SK-N-SH treated with all-trans-retinoic acid at 6 μM for 48 hours (cell line): ENCODE measurements around the gene SCYL1.
A peak's percentile ranks its signal among the peaks of the same experiment; 100 is the strongest.

ENCODE experiments used
- ATAC-seq: fragments of 200-7000 bp; cut with Tn5 transposase; 3 replicates; pipeline ENCODE4 v1.9.1; 2020; ENCODE audit warnings: mild to moderate bottlenecking, moderate library complexity
- ARNTL ChIP-seq: fragments of 450-650 bp; formaldehyde crosslinking; IDR thresholded peaks from 2 replicates; pipeline ENCODE4 v1.5.0; 2020; ENCODE audit warnings: low read depth, mild to moderate bottlenecking, moderate library complexity, borderline replicate concordance
- BACH2 ChIP-seq: fragments of 250-450 bp; sonication (Bioruptor Pico); IDR thresholded peaks from 2 replicates; pipeline ENCODE4 v1.9.0; 2021; ENCODE audit warnings: mild to moderate bottlenecking, borderline replicate concordance
- CSDC2 ChIP-seq: fragments of 250-450 bp; sonication (Bioruptor Pico); IDR thresholded peaks from 2 replicates; pipeline ENCODE4 v1.5.0; 2020; ENCODE audit warnings: mild to moderate bottlenecking, moderate library complexity
- ESRRG ChIP-seq: fragments of 250-450 bp; sonication (Bioruptor Pico); IDR thresholded peaks from 2 replicates; pipeline ENCODE4 v1.6.1; 2021; ENCODE audit warnings: mild to moderate bottlenecking
- GLIS3 ChIP-seq: fragments of 250-450 bp; sonication (Bioruptor Pico); IDR thresholded peaks from 2 replicates; pipeline ENCODE4 v1.5.0; 2020; ENCODE audit warnings: mild to moderate bottlenecking, moderate library complexity
- ISL1 ChIP-seq: fragments of 250-450 bp; sonication (Bioruptor Pico); IDR thresholded peaks from 2 replicates; pipeline ENCODE4 v2.1.2; 2022; ENCODE audit warnings: mild to moderate bottlenecking, moderate library complexity
- OSR1 ChIP-seq: fragments of 250-450 bp; sonication (Bioruptor Pico); IDR thresholded peaks from 2 replicates; pipeline ENCODE4 v1.8.0; 2022; ENCODE audit warnings: moderate library complexity, mild to moderate bottlenecking, inconsistent platforms
- PPARA ChIP-seq: fragments of 250-450 bp; sonication (Bioruptor Pico); IDR thresholded peaks from 2 replicates; pipeline ENCODE4 v1.5.0; 2020; ENCODE audit warnings: mild to moderate bottlenecking, borderline replicate concordance
- RARB ChIP-seq: fragments of 250-450 bp; sonication (Bioruptor Pico); IDR thresholded peaks from 2 replicates; pipeline ENCODE4 v1.8.0; 2021; ENCODE audit warnings: mild to moderate bottlenecking, moderate library complexity
- SNAI2 ChIP-seq: fragments of 250-450 bp; sonication (Bioruptor Pico); IDR thresholded peaks from 2 replicates; pipeline ENCODE4 v1.5.0; 2020; ENCODE audit warnings: mild to moderate bottlenecking, moderate library complexity
- TCF4 ChIP-seq: fragments of 250-450 bp; sonication (Bioruptor Pico); IDR thresholded peaks from 2 replicates; pipeline ENCODE4 v1.8.0; 2021; ENCODE audit warnings: mild to moderate bottlenecking, moderate library complexity, borderline replicate concordance
- TOX ChIP-seq: fragments of 250-450 bp; sonication (Bioruptor Pico); IDR thresholded peaks from 2 replicates; pipeline ENCODE4 v1.8.0; 2021; ENCODE audit warnings: mild to moderate bottlenecking, moderate library complexity, borderline replicate concordance
- ZC3H10 ChIP-seq: fragments of 250-450 bp; sonication (Bioruptor Pico); IDR thresholded peaks from 2 replicates; pipeline ENCODE4 v1.5.1; 2021; ENCODE audit warnings: mild to moderate bottlenecking, moderate library complexity
- ZFP3 ChIP-seq: fragments of 250-450 bp; sonication (Bioruptor Pico); IDR thresholded peaks from 2 replicates; pipeline ENCODE4 v1.5.0; 2020; ENCODE audit warnings: mild to moderate bottlenecking, moderate library complexity
- ZFP30 ChIP-seq: fragments of 450-650 bp; formaldehyde crosslinking; IDR thresholded peaks from 2 replicates; pipeline ENCODE4 v1.5.0; 2022; ENCODE audit warnings: mild to moderate bottlenecking, moderate library complexity
- ZNF565 ChIP-seq: fragments of 450-650 bp; formaldehyde crosslinking; conservative IDR thresholded peaks from 2 replicates; pipeline ENCODE4 v1.5.0; 2020; ENCODE audit warnings: low read depth, mild to moderate bottlenecking, moderate library complexity
- ZNF70 ChIP-seq: fragments of 450-650 bp; formaldehyde crosslinking; IDR thresholded peaks from 2 replicates; pipeline ENCODE4 v1.5.0; 2020; ENCODE audit warnings: mild to moderate bottlenecking, moderate library complexity
- ZNF8 ChIP-seq: fragments of 450-650 bp; formaldehyde crosslinking; IDR thresholded peaks from 2 replicates; pipeline ENCODE4 v1.5.0; 2020; ENCODE audit warnings: mild to moderate bottlenecking, moderate library complexity
- TF ChIP-seq, protein P1 (sequence below): fragments of 250-450 bp; sonication (Bioruptor Pico); IDR thresholded peaks from 2 replicates; pipeline ENCODE4 v1.5.1; 2021; ENCODE audit warnings: mild to moderate bottlenecking, moderate library complexity
- TF ChIP-seq, protein P2 (sequence below): fragments of 250-450 bp; sonication (Bioruptor Pico); IDR thresholded peaks from 2 replicates; pipeline ENCODE4 v1.5.0; 2020; ENCODE audit warnings: mild to moderate bottlenecking, moderate library complexity
- TF ChIP-seq, protein P3 (sequence below): fragments of 250-450 bp; sonication (Bioruptor Pico); IDR thresholded peaks from 2 replicates; pipeline ENCODE4 v1.5.1; 2020; ENCODE audit warnings: low read depth, mild to moderate bottlenecking, moderate library complexity
- TF ChIP-seq, protein P4 (sequence below): fragments of 250-450 bp; sonication (Bioruptor Pico); IDR thresholded peaks from 2 replicates; pipeline ENCODE4 v1.8.0; 2020; ENCODE audit warnings: mild to moderate bottlenecking, moderate library complexity, borderline replicate concordance
- TF ChIP-seq, protein P5 (sequence below): fragments of 250-450 bp; sonication (Bioruptor Pico); IDR thresholded peaks from 2 replicates; pipeline ENCODE4 v1.8.0; 2021; ENCODE audit warnings: low read depth, mild to moderate bottlenecking, moderate library complexity, borderline replicate concordance

The SCYL1 gene

DNA sequence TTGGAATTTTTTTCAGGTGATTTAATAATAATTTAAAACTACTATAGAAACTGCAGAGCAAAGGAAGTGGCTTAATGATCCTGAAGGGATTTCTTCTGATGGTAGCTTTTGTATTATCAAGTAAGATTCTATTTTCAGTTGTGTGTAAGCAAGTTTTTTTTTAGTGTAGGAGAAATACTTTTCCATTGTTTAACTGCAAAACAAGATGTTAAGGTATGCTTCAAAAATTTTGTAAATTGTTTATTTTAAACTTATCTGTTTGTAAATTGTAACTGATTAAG, 22.7 kb upstream of the SCYL1 start:
- no peak for ATAC-seq
- TF ChIP-seq OSR1 (CRISPR knock-in tag) (no peak), ISL1 (CRISPR knock-in tag) (no peak), TCF4 (no peak), PPARA (CRISPR knock-in tag) (no peak), ZC3H10 (no peak; the same call in 1 of the 2 replicates), ZNF8 (CRISPR knock-in tag) (no peak), ZFP30 (CRISPR knock-in tag) (no peak), CSDC2 (CRISPR knock-in tag) (no peak), SNAI2 (CRISPR knock-in tag) (no peak), RARB (CRISPR knock-in tag) (no peak), ARNTL (no peak), GLIS3 (no peak)
- TF ChIP-seq, protein P1, sequence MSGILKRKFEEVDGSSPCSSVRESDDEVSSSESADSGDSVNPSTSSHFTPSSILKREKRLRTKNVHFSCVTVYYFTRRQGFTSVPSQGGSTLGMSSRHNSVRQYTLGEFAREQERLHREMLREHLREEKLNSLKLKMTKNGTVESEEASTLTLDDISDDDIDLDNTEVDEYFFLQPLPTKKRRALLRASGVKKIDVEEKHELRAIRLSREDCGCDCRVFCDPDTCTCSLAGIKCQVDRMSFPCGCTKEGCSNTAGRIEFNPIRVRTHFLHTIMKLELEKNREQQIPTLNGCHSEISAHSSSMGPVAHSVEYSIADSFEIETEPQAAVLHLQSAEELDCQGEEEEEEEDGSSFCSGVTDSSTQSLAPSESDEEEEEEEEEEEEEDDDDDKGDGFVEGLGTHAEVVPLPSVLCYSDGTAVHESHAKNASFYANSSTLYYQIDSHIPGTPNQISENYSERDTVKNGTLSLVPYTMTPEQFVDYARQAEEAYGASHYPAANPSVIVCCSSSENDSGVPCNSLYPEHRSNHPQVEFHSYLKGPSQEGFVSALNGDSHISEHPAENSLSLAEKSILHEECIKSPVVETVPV (CRISPR knock-in tag), result no peak
- TF ChIP-seq, protein P2, sequence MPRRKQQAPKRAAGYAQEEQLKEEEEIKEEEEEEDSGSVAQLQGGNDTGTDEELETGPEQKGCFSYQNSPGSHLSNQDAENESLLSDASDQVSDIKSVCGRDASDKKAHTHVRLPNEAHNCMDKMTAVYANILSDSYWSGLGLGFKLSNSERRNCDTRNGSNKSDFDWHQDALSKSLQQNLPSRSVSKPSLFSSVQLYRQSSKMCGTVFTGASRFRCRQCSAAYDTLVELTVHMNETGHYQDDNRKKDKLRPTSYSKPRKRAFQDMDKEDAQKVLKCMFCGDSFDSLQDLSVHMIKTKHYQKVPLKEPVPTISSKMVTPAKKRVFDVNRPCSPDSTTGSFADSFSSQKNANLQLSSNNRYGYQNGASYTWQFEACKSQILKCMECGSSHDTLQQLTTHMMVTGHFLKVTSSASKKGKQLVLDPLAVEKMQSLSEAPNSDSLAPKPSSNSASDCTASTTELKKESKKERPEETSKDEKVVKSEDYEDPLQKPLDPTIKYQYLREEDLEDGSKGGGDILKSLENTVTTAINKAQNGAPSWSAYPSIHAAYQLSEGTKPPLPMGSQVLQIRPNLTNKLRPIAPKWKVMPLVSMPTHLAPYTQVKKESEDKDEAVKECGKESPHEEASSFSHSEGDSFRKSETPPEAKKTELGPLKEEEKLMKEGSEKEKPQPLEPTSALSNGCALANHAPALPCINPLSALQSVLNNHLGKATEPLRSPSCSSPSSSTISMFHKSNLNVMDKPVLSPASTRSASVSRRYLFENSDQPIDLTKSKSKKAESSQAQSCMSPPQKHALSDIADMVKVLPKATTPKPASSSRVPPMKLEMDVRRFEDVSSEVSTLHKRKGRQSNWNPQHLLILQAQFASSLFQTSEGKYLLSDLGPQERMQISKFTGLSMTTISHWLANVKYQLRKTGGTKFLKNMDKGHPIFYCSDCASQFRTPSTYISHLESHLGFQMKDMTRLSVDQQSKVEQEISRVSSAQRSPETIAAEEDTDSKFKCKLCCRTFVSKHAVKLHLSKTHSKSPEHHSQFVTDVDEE, result no peak
- TF ChIP-seq, protein P3, sequence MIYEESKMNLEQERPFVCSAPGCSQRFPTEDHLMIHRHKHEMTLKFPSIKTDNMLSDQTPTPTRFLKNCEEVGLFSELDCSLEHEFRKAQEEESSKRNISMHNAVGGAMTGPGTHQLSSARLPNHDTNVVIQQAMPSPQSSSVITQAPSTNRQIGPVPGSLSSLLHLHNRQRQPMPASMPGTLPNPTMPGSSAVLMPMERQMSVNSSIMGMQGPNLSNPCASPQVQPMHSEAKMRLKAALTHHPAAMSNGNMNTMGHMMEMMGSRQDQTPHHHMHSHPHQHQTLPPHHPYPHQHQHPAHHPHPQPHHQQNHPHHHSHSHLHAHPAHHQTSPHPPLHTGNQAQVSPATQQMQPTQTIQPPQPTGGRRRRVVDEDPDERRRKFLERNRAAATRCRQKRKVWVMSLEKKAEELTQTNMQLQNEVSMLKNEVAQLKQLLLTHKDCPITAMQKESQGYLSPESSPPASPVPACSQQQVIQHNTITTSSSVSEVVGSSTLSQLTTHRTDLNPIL (CRISPR knock-in tag), result no peak

DNA sequence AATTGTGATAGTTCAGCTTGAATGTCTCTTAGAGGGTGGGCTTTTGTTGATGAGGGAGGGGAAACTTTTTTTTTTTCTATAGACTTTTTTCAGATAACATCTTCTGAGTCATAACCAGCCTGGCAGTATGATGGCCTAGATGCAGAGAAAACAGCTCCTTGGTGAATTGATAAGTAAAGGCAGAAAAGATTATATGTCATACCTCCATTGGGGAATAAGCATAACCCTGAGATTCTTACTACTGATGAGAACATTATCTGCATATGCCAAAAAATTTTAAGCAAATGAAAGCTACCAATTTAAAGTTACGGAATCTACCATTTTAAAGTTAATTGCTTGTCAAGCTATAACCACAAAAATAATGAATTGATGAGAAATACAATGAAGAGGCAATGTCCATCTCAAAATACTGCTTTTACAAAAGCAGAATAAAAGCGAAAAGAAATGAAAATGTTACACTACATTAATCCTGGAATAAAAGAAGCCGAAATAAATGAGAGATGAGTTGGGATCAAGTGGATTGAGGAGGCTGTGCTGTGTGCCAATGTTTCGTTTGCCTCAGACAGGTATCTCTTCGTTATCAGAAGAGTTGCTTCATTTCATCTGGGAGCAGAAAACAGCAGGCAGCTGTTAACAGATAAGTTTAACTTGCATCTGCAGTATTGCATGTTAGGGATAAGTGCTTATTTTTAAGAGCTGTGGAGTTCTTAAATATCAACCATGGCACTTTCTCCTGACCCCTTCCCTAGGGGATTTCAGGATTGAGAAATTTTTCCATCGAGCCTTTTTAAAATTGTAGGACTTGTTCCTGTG, 22.1 kb upstream of the SCYL1 start:
- no peak for ATAC-seq
- TF ChIP-seq ISL1 (CRISPR knock-in tag), result no peak
- TF ChIP-seq TCF4, result peak; percentile 12; the same call in 1 of the 2 replicates
- TF ChIP-seq ZNF70 (CRISPR knock-in tag), result no peak
- no peak for TF ChIP-seq SNAI2 (CRISPR knock-in tag)
- TF ChIP-seq ZNF565 (CRISPR knock-in tag), result no peak
- TF ChIP-seq BACH2 (CRISPR knock-in tag), result no peak
- TF ChIP-seq GLIS3, result peak; percentile 90; the same call in 1 of the 2 replicates
- TF ChIP-seq ZFP3 (CRISPR knock-in tag), result no peak
- TF ChIP-seq, protein P4, sequence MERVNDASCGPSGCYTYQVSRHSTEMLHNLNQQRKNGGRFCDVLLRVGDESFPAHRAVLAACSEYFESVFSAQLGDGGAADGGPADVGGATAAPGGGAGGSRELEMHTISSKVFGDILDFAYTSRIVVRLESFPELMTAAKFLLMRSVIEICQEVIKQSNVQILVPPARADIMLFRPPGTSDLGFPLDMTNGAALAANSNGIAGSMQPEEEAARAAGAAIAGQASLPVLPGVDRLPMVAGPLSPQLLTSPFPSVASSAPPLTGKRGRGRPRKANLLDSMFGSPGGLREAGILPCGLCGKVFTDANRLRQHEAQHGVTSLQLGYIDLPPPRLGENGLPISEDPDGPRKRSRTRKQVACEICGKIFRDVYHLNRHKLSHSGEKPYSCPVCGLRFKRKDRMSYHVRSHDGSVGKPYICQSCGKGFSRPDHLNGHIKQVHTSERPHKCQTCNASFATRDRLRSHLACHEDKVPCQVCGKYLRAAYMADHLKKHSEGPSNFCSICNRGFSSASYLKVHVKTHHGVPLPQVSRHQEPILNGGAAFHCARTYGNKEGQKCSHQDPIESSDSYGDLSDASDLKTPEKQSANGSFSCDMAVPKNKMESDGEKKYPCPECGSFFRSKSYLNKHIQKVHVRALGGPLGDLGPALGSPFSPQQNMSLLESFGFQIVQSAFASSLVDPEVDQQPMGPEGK (CRISPR knock-in tag), result no peak; the same call in 1 of the 2 replicates
- TF ChIP-seq TOX (CRISPR knock-in tag), result peak; percentile 10
- TF ChIP-seq OSR1 (CRISPR knock-in tag), result no peak
- TF ChIP-seq, protein P2, result no peak
- no peak for TF ChIP-seq PPARA (CRISPR knock-in tag)
- TF ChIP-seq, protein P3 (CRISPR knock-in tag), result no peak; the same call in none of the 2 replicates
- TF ChIP-seq ZC3H10, result peak; percentile 83
- TF ChIP-seq ZFP30 (CRISPR knock-in tag), result peak; percentile 34; the same call in 1 of the 2 replicates
- TF ChIP-seq CSDC2 (CRISPR knock-in tag), result no peak
- TF ChIP-seq, protein P5, sequence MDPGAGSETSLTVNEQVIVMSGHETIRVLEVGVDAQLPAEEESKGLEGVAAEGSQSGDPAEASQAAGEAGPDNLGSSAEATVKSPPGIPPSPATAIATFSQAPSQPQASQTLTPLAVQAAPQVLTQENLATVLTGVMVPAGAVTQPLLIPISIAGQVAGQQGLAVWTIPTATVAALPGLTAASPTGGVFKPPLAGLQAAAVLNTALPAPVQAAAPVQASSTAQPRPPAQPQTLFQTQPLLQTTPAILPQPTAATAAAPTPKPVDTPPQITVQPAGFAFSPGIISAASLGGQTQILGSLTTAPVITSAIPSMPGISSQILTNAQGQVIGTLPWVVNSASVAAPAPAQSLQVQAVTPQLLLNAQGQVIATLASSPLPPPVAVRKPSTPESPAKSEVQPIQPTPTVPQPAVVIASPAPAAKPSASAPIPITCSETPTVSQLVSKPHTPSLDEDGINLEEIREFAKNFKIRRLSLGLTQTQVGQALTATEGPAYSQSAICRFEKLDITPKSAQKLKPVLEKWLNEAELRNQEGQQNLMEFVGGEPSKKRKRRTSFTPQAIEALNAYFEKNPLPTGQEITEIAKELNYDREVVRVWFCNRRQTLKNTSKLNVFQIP (CRISPR knock-in tag), result peak; percentile 9; the same call in 1 of the 2 replicates
- no peak for TF ChIP-seq ARNTL
- peak; percentile 15; the same call in 1 of the 2 replicates for TF ChIP-seq ESRRG (CRISPR knock-in tag)
- TF ChIP-seq, protein P1 (CRISPR knock-in tag), result no peak
- peak; percentile 67 for TF ChIP-seq RARB (CRISPR knock-in tag)
